GM12891 (cell line): ENCODE data around the gene RANBP1.
A peak's percentile ranks its signal among the peaks of the same experiment; 100 is the strongest.

Experiments used
- PAX5 ChIP-seq: IDR thresholded peaks from 2 replicates; pipeline ENCODE4 v1.6.1; 2011; ENCODE audit warnings: low read length, moderate library complexity, mild to moderate bottlenecking; ENCODE audit not compliant: insufficient read depth, severe bottlenecking
- POLR2A ChIP-seq: IDR thresholded peaks from 2 replicates; pipeline ENCODE4 v1.6.1; 2011; ENCODE audit warnings: low read depth, low read length, control low read depth
- POLR2AphosphoS5 ChIP-seq: IDR thresholded peaks from 2 replicates; pipeline ENCODE4 v1.6.1; 2011; ENCODE audit warnings: low read depth, low read length, control low read depth
- POU2F2 ChIP-seq: IDR thresholded peaks from 2 replicates; pipeline ENCODE4 v1.6.1; 2011; ENCODE audit warnings: low read depth, mild to moderate bottlenecking, control low read depth, low read length, moderate library complexity
- SPI1 ChIP-seq: IDR thresholded peaks from 2 replicates; pipeline ENCODE4 v1.6.1; 2011; ENCODE audit warnings: low read depth, low read length, control low read depth
- TAF1 ChIP-seq: IDR thresholded peaks from 2 replicates; pipeline ENCODE4 v1.6.1; 2011; ENCODE audit warnings: low read depth, low read length, control low read depth

GRCh38 chr22:20111689-20112622 lies 3.9 kb upstream of the RANBP1 start:
- TF ChIP-seq POLR2A = 0 out of 2 replicates have a peak, but pooled peaks have one; percentile 47
- TF ChIP-seq PAX5 = no peak
- peak; percentile 21; the same call in 1 of the 2 replicates for TF ChIP-seq POLR2AphosphoS5
- TF ChIP-seq TAF1 = no peak
- no peak for TF ChIP-seq SPI1
- 0 out of 2 replicates have a peak, but pooled peaks have one; percentile 12 for TF ChIP-seq POU2F2
